Stomach (tissue), 9 donors: ENCODE data around the gene PDXP. TPM values are rescaled to one million over a fixed set of nuclear protein-coding genes. Genes with fewer than 3 reads are reported as not detected.

ENCODE experiments used
- DNase-seq, 2 donors: peaks; one replicate each; pipeline versions ENCODE4 v3.0.0 to v3.0.0-alpha.2; 2013 to 2019
- H3K27ac ChIP-seq, 5 donors: fragments of 200-600 bp in 4 of 5; sonication (generic) in 4 of 5; one replicate each; pipeline ENCODE4 v1.5.1; 2013 to 2019; ENCODE audit warnings: mild to moderate bottlenecking in 1 of 5, moderate library complexity in 1 of 5
- H3K27me3 ChIP-seq, 3 donors: fragments of 200-600 bp; sonication (generic); one replicate each; pipeline ENCODE4 v1.5.1; 2017 to 2019; ENCODE audit warnings: mixed run types in 1 of 3
- H3K36me3 ChIP-seq, 4 donors: fragments of 200-600 bp; sonication (generic); 1 replicate in 3 of 4; 2 replicates in 1 of 4; pipeline ENCODE4 v1.5.1; 2016 to 2019
- H3K4me1 ChIP-seq, 4 donors: fragments of 200-600 bp; sonication (generic); one replicate each; pipeline ENCODE4 v1.5.1; 2016 to 2019
- H3K4me3 ChIP-seq, 4 donors: fragments of 200-600 bp; sonication (generic) in 3 of 4; one replicate each; pipeline ENCODE4 v1.5.1; 2016 to 2019; ENCODE audit warnings: mild to moderate bottlenecking in 1 of 4
- H3K9me3 ChIP-seq, 4 donors: fragments of 200-600 bp; sonication (generic); one replicate each; pipeline ENCODE4 v1.5.1; 2016 to 2019
- CTCF ChIP-seq, 7 experiments: fragments of 450-650 bp in 4 of 7; fragments of 200-600 bp in 3 of 7; sonication (generic) in 3 of 7; IDR thresholded peaks; one replicate each; pipeline ENCODE4 v1.5.1; 2016 to 2019; ENCODE audit warnings: antibody characterized with exemption in 7 of 7, control low read depth in 2 of 7, mild to moderate bottlenecking in 1 of 7
- EP300 ChIP-seq: sonication (generic); formaldehyde crosslinking; IDR thresholded peaks from one replicate; pipeline ENCODE4 v1.6.1; 2017; ENCODE audit warnings: antibody characterized with exemption
- POLR2A ChIP-seq, 4 donors: fragments of 450-650 bp; IDR thresholded peaks; one replicate each; pipeline ENCODE4 v1.6.1; 2016; ENCODE audit warnings: antibody characterized with exemption in 4 of 4, control low read depth in 2 of 4, mild to moderate bottlenecking in 1 of 4, moderate library complexity in 1 of 4
- POLR2AphosphoS5 ChIP-seq, 3 donors: sonication (generic); formaldehyde crosslinking; IDR thresholded peaks; one replicate each; pipeline ENCODE4 v1.6.1; 2016; ENCODE audit warnings: antibody characterized with exemption in 3 of 3
- WGBS, 5 donors: extraction: QIAGEN DNeasy Blood & Tissue Kit in 3 of 5; methylation state at CpG; one replicate each; pipeline versions ENCODE4 v1.1.5 to v1.1.7; 2013 to 2018; 5-methylcytosine and 5-hydroxymethylcytosine counted together
- intact Hi-C: fragments of 100-400 bp; cut with DNase I; formaldehyde crosslinking; loops from one replicate; pipeline ENCODE4 v1.15.1; 2023; ENCODE audit warnings: low total_unique reads
- polyA plus RNA-seq, 3 donors: library from polyadenylated mRNA; stranded (reverse); fragments of 200-250 nt; gene quantifications; one replicate each; pipeline ENCODE4 v1.2.3, GENCODE V29; 2013
- total RNA-seq, 5 donors: library from RNA; depleted of rRNA; stranded (reverse); fragments of >200 nt; gene quantifications; one replicate each; pipeline versions ENCODE4 v1.1.0 to v1.2.3, GENCODE V29; 2014 to 2016
- donor health status: healthy with polysubstance abuse.
- donor health status: Bipolar disorder and iron deficiency.
- donor health status: healthy.

Gene PDXP
- total and polyA plus RNA-seq, 8 donors: 2.9 to 72.1 (median 6.8) TPM

- H3K4me3 ChIP-seq: no peak overlapping the region
- intact Hi-C loops: no loop called here
- no peaks in the 10 kb centered on the region for H3K27me3 ChIP-seq
- peak overlapping the region in 4 of 5 donors; percentile 20 to 84 (median 50) for H3K27ac ChIP-seq
- DNase-seq: peak; percentile 73 to 88
- no peaks in the 10 kb centered on the region for H3K9me3 ChIP-seq
- H3K36me3 ChIP-seq: peaks cover 28 to 91% (median 83%) of the 10 kb centered on the region in 4 donors
- TF ChIP-seq POLR2A (IDR thresholded peaks at IDR 0.05) (no peak), CTCF (IDR thresholded peaks at IDR 0.05) (peak in 5 of 7 experiments; percentile 49 to 95 (median 87)), POLR2AphosphoS5 (IDR thresholded peaks at IDR 0.05) (no peak)
- WGBS, 5 donors: 61 to 65% (median 63%) methylated on average over 20 to 22 of the region's 22 CpGs
- H3K4me1 ChIP-seq: peaks cover 23 to 47% (median 43%) of the 10 kb centered on the region in 4 donors
These were observed 35.2 kb upstream of the PDXP start for GRCh38 chr22:37623075-37624016.

GRCh38 chr22:37624017-37624365 is 34.5 kb upstream of the PDXP start:
- Histone ChIP-seq H3K36me3 (peaks cover 22 to 91% (median 83%) of the 10 kb centered on the region in 4 donors), H3K9me3 (no peaks in the 10 kb centered on the region), H3K4me3 (no peak overlapping the region), H3K4me1 (peaks cover 23 to 51% (median 43%) of the 10 kb centered on the region in 4 donors), H3K27me3 (no peaks in the 10 kb centered on the region), H3K27ac (peak overlapping the region in 3 of 5 donors; percentile 45 to 84 (median 55))
- TF ChIP-seq EP300 (no peak), CTCF (IDR thresholded peaks at IDR 0.05) (no peak), POLR2AphosphoS5 (IDR thresholded peaks at IDR 0.05) (no peak), POLR2A (IDR thresholded peaks at IDR 0.05) (no peak)
- intact Hi-C loops: no loop called here
- DNase-seq: no peak
- WGBS, 5 donors: 32 to 60% (median 49%) methylated on average over 4 to 6 of the region's 6 CpGs

GRCh38 chr22:37624876-37625275 is 33.6 kb upstream of the PDXP start:
- Histone ChIP-seq H3K4me3 (no peak overlapping the region), H3K27me3 (no peaks in the 10 kb centered on the region), H3K27ac (peak overlapping the region in 3 of 5 donors; percentile 74 to 84 (median 75)), H3K36me3 (peaks cover 29 to 91% (median 83%) of the 10 kb centered on the region in 4 donors), H3K4me1 (peaks cover 23 to 51% (median 43%) of the 10 kb centered on the region in 4 donors), H3K9me3 (no peaks in the 10 kb centered on the region)
- intact Hi-C loops: no loop called here
- no peak for TF ChIP-seq POLR2AphosphoS5 (IDR thresholded peaks at IDR 0.05)
- no peak for TF ChIP-seq CTCF (IDR thresholded peaks at IDR 0.05)
- TF ChIP-seq POLR2A (IDR thresholded peaks at IDR 0.05): no peak
- TF ChIP-seq EP300: no peak
- no peak for DNase-seq
- 91 to 97% (median 93%) methylated on average over 4 to 7 of the region's 7 CpGs for WGBS, 5 donors

- peak overlapping the region in 4 of 5 donors; percentile 63 to 84 (median 74) for H3K27ac ChIP-seq
- 76 to 93% (median 82%) methylated on average over 13 to 14 of the region's 14 CpGs for WGBS, 5 donors
- no peak for DNase-seq
- peaks cover 25 to 91% (median 83%) of the 10 kb centered on the region in 4 donors for H3K36me3 ChIP-seq
- no peak overlapping the region for H3K4me3 ChIP-seq
- intact Hi-C loops: no loop called here
- no peaks in the 10 kb centered on the region for H3K27me3 ChIP-seq
- no peaks in the 10 kb centered on the region for H3K9me3 ChIP-seq
- H3K4me1 ChIP-seq: peaks cover 23 to 51% (median 43%) of the 10 kb centered on the region in 4 donors
- TF ChIP-seq CTCF (IDR thresholded peaks at IDR 0.05) (no peak), EP300 (no peak), POLR2A (IDR thresholded peaks at IDR 0.05) (no peak), POLR2AphosphoS5 (IDR thresholded peaks at IDR 0.05) (no peak)
These were observed 32.8 kb upstream of the PDXP start for GRCh38 chr22:37625737-37626136.
